OCI-LY7 (cell line): Measurements from ENCODE around the gene GSE1. TPM values are rescaled to one million over a fixed set of nuclear protein-coding genes. Genes with fewer than 3 reads are reported as not detected.

Experiments used
- BruUV-seq: library from RNA; stranded (reverse); fragments of 400-500 nt; replicated peaks from 2 replicates; lab custom pipeline; 2021; lab: Mats Ljungman, UMichigan
- CTCF ChIA-PET: fragments of 300-600 bp; sonication (Branson Sonifier 250); formaldehyde crosslinking; loops from one replicate; lab custom pipeline; 2022; ENCODE audit warnings: antibody characterized with exemption; ENCODE audit not compliant: unreplicated experiment; lab: Charles Lee
- POLR2A ChIA-PET: fragments of 300-600 bp; sonication (Branson Sonifier 250); formaldehyde crosslinking; loops from one replicate; lab custom pipeline; 2022; ENCODE audit warnings: antibody characterized with exemption; lab: Charles Lee
- DNase-seq: peaks from one replicate; pipeline ENCODE4 v3.0.0-alpha.2; 2015; ENCODE audit warnings: low spot score
- H2AFZ ChIP-seq: fragments of 200-600 bp; sonication (generic), shearing (Covaris generic); 2 replicates; pipeline ENCODE4 v1.6.1; 2014; ENCODE audit warnings: mild to moderate bottlenecking, antibody characterized with exemption, low read length, moderate library complexity
- H3K27ac ChIP-seq: fragments of 200-600 bp; sonication (generic); 2 replicates; pipeline ENCODE4 v1.5.1; 2014; ENCODE audit warnings: mixed run types, low read depth, mild to moderate bottlenecking, moderate library complexity, low read length, inconsistent platforms; ENCODE audit not compliant: poor library complexity, severe bottlenecking
- H3K36me3 ChIP-seq: fragments of 200-600 bp; sonication (generic); 2 replicates; pipeline ENCODE4 v1.6.1; 2014; ENCODE audit warnings: mild to moderate bottlenecking, antibody characterized with exemption, low read length, moderate library complexity, mixed read lengths; ENCODE audit not compliant: insufficient read depth
- H3K4me1 ChIP-seq: fragments of 200-600 bp; sonication (generic); 2 replicates; pipeline ENCODE4 v1.5.1; 2014; ENCODE audit warnings: mild to moderate bottlenecking, low read length; ENCODE audit not compliant: insufficient read depth, poor library complexity, severe bottlenecking
- H3K4me2 ChIP-seq: fragments of 200-600 bp; sonication (generic); 2 replicates; pipeline ENCODE4 v1.6.1; 2014; ENCODE audit warnings: mild to moderate bottlenecking, low read length
- H3K4me3 ChIP-seq: fragments of 200-600 bp; sonication (generic); 2 replicates; pipeline ENCODE4 v1.5.1; 2014; ENCODE audit warnings: mild to moderate bottlenecking, low read depth, low read length; ENCODE audit not compliant: poor library complexity, severe bottlenecking
- H3K79me2 ChIP-seq: fragments of 200-600 bp; sonication (generic); 2 replicates; pipeline ENCODE4 v1.6.1; 2016; ENCODE audit warnings: low read depth, mild to moderate bottlenecking, low read length, moderate library complexity, mixed read lengths; ENCODE audit not compliant: insufficient read depth
- H3K9me2 ChIP-seq: fragments of 200-600 bp; sonication (generic); 2 replicates; pipeline ENCODE4 v1.6.1; 2016; ENCODE audit warnings: mild to moderate bottlenecking, low read length, mixed read lengths; ENCODE audit not compliant: insufficient read depth
- H3K9me3 ChIP-seq: fragments of 200-600 bp; sonication (generic); 2 replicates; pipeline ENCODE4 v1.6.1; 2014; ENCODE audit warnings: mild to moderate bottlenecking, mixed run types, low read length, mixed read lengths
- H4K20me1 ChIP-seq: fragments of 200-600 bp; sonication (generic); 2 replicates; pipeline ENCODE4 v1.6.1; 2014; ENCODE audit warnings: mild to moderate bottlenecking, antibody characterized with exemption, low read length, moderate library complexity, mixed read lengths; ENCODE audit not compliant: insufficient read depth
- CTCF ChIP-seq: fragments of 200-600 bp; sonication (generic); conservative IDR thresholded peaks from 2 replicates; pipeline ENCODE4 v1.5.1; 2014; ENCODE audit warnings: mild to moderate bottlenecking, antibody characterized with exemption, low read length, moderate library complexity, mixed read lengths
- EZH2phosphoT487 ChIP-seq: fragments of 200-600 bp; sonication (generic); IDR thresholded peaks from 2 replicates; pipeline ENCODE4 v1.6.1; 2018; ENCODE audit warnings: low read depth, borderline replicate concordance, mild to moderate bottlenecking, mixed run types, antibody characterized with exemption, low read length, moderate library complexity, mixed read lengths
- intact Hi-C: fragments of 100-400 bp; cut with micrococcal nuclease; formaldehyde crosslinking; loops from one replicate; pipeline ENCODE4 v1.10.0; 2022; ENCODE audit not compliant: unreplicated experiment
- total RNA-seq, 2 experiments: library from RNA; depleted of rRNA in 1 of 2; stranded (reverse); fragments of >200 nt in 1 of 2; shearing (Covaris generic) in 1 of 2; gene quantifications; 2 replicates each; pipeline ENCODE4 v1.2.3, GENCODE V29; 2014 to 2022

The GSE1 gene
- total RNA-seq, 2 experiments from 2014 or later, result 30.9 to 66.6 TPM

DNA sequence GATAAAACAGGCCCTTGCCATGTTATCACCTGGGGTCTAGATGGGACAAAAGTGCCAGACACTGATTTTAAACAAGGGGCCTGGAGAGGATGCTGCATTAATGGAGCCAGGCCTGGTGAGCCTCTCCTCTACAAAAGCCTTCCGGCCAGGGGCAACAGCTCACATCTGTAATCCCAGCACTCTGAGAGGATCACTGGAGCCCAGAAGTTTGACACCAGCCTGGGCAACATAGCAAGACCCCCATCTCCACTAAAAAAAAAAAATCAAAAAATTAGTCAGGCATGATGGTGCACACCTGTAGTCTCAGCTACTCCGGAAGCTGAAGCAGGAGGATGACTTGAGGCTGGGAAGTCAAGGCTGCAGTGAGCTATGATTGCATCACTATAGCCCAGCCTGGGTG is 72.1 kb downstream of the GSE1 start:
- intact Hi-C loops, result loop anchor here (5.0 kb wide), 1 partner anchor 217 kb away; no protein-coding TSS in a partner anchor
- Histone ChIP-seq H3K36me3 (peaks cover 70% of the 10 kb centered on the region), H4K20me1 (peaks cover 15% of the 10 kb centered on the region), H3K9me3 (no peaks in the 10 kb centered on the region), H3K79me2 (peaks cover 59% of the 10 kb centered on the region), H3K4me2 (peak overlapping the region; percentile 95), H3K4me1 (peaks cover 51% of the 10 kb centered on the region), H3K4me3 (peak overlapping the region; percentile 87), H3K9me2 (no peaks in the 10 kb centered on the region), H2AFZ (no peak overlapping the region), H3K27ac (peak overlapping the region; percentile 90)
- peak; percentile 89 for DNase-seq
- POLR2A ChIA-PET, result interaction anchor here (0.6 to 1.9 kb wide), 7 partner anchors 9 to 447 kb away, joined by 3 to 9 read pairs (median 3); no protein-coding TSS in a partner anchor
- no peak for TF ChIP-seq CTCF
- no peak for TF ChIP-seq EZH2phosphoT487
- CTCF ChIA-PET, result interaction anchor here (0.6 to 1.4 kb wide), 2 partner anchors 34 to 134 kb away, joined by 3 to 5 read pairs; no protein-coding TSS in a partner anchor
- no TSS peak for BruUV-seq

DNA sequence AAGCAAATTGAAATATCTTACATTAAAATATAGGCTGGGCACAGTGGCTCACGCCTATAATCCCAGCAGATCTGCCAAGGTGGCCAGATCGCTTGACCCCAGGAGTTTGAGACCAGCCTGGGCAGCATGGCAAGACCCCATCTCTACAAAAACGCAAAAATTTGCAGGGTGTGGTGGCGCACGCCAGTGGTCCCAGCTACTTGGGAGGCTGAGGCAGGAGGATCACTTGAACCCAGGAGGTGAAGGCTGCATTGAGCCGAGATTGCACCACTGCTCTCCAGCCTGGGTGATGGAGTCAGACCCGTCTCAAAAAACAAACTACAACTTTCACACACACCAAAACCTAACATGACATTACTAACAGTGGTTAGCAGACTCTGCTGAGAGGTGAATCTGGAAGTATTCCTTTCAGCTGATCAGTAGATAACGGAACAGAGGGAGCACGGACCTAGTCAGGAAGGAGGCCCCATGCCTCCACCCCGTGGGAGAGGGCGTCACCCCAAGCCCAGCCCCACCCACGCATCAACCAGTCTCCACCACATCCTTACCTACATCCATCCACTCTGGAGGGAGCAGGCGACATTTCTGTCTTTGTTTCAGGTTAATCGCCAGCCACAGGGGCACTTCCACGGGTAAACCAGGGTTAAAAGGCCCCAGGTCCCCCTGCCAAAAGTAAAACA is 73.9 kb downstream of the GSE1 start:
- Histone ChIP-seq H3K27ac (peak overlapping the region; percentile 90), H3K9me3 (no peaks in the 10 kb centered on the region), H3K9me2 (no peaks in the 10 kb centered on the region), H3K79me2 (peaks cover 59% of the 10 kb centered on the region), H3K4me1 (peaks cover 56% of the 10 kb centered on the region), H4K20me1 (peaks cover 15% of the 10 kb centered on the region), H3K4me2 (peak overlapping the region; percentile 95), H2AFZ (no peak overlapping the region), H3K36me3 (peaks cover 52% of the 10 kb centered on the region), H3K4me3 (peak overlapping the region; percentile 87)
- TF ChIP-seq EZH2phosphoT487, result no peak
- no peak for TF ChIP-seq CTCF
- DNase-seq, result peak; percentile 64
- ChIA-PET POLR2A (interaction anchor here (0.5 to 0.6 kb wide), 2 partner anchors 107 to 644 kb away, joined by 3 to 5 read pairs; no protein-coding TSS in a partner anchor), CTCF (no interaction called here)
- intact Hi-C loops, result loop anchor here (1.0 to 5.0 kb wide), 3 partner anchors 31 to 215 kb away; no protein-coding TSS in a partner anchor
- BruUV-seq, result TSS peak; percentile 53
